Measurements from ENCODE around the gene ASGR1. TPM values are rescaled to one million over a fixed set of nuclear protein-coding genes. Genes with fewer than 3 reads are reported as not detected.
"Not testable (repeated sequence)": the region's sequence is repeated elsewhere in the genome, so short reads cannot be mapped to it uniquely, and the experiment has no call there.

The ASGR1 gene
- total RNA-seq, 1 experiment from 2014 or later = 1.3 TPM

GRCh38 chr17:7127501-7127900 lies 51.7 kb downstream of the ASGR1 start:
- H3K9me3 ChIP-seq (ENCODE audit: control insufficient read depth, insufficient read depth, low read depth, low read length); DNase-seq (ENCODE audit: low read depth, low spot score); H3K36me3 ChIP-seq (ENCODE audit: control insufficient read depth, insufficient read depth, low read length); BruUV-seq (replicated peaks); CTCF ChIA-PET; H3K4me3 ChIP-seq (ENCODE audit: low read depth in 2 of 2, low read length in 2 of 2); POLR2A ChIA-PET; ATAC-seq; in situ Hi-C loops (cut with HindIII; ENCODE audit: low pct_unique_long_range_greater_than_20kb, low sequenced_read_pairs); H3K27me3 ChIP-seq (ENCODE audit: control insufficient read depth, insufficient read depth, low read length); intact Hi-C loops (cut with micrococcal nuclease; ENCODE audit: unreplicated experiment); H3K27ac ChIP-seq (ENCODE audit: low read length); H3K4me1 ChIP-seq (ENCODE audit: control insufficient read depth, insufficient read depth, low read length): not testable (repeated sequence)

- intact Hi-C loops (cut with micrococcal nuclease; ENCODE audit: unreplicated experiment); H3K27me3 ChIP-seq (ENCODE audit: control insufficient read depth, insufficient read depth, low read length); in situ Hi-C loops (cut with HindIII; ENCODE audit: low pct_unique_long_range_greater_than_20kb, low sequenced_read_pairs): not testable (repeated sequence)
These were observed 52.8 kb downstream of the ASGR1 start for GRCh38 chr17:7126386-7126785.

GRCh38 chr17:7124923-7125322 lies 54.2 kb downstream of the ASGR1 start:
- intact Hi-C loops (cut with micrococcal nuclease; ENCODE audit: unreplicated experiment) = no loop called here
- DNase-seq (ENCODE audit: low read depth, low spot score) (no peak), ATAC-seq (no peak)
- ChIA-PET CTCF (no interaction called here), POLR2A (no interaction called here)
- BruUV-seq (replicated peaks) = no TSS peak
- in situ Hi-C loops (cut with HindIII; ENCODE audit: low pct_unique_long_range_greater_than_20kb, low sequenced_read_pairs) = no loop called here
- H3K9me3 ChIP-seq (ENCODE audit: control insufficient read depth, insufficient read depth, low read depth, low read length) = no peaks in the 10 kb centered on the region
- no peaks in the 10 kb centered on the region for H3K36me3 ChIP-seq (ENCODE audit: control insufficient read depth, insufficient read depth, low read length)
- H3K4me3 ChIP-seq (ENCODE audit: low read depth in 2 of 2, low read length in 2 of 2) = no peak overlapping the region
- no peaks in the 10 kb centered on the region for H3K27me3 ChIP-seq (ENCODE audit: control insufficient read depth, insufficient read depth, low read length)
- TF ChIP-seq REST (IDR thresholded peaks at IDR 0.05; ENCODE audit: insufficient read depth in 1 of 2, low read depth in 2 of 2, low read length in 1 of 2) (no peak), TCF7L2 (IDR thresholded peaks at IDR 0.05; ENCODE audit: low read depth, low read length) (no peak), SIN3A (IDR thresholded peaks at IDR 0.05; ENCODE audit: borderline replicate concordance, insufficient read depth, low read depth, low read length) (no peak), CTCF (IDR thresholded peaks at IDR 0.05) (no peak), POLR2AphosphoS5 (IDR thresholded peaks at IDR 0.05; ENCODE audit: low read depth, low read length) (no peak)
- no peaks in the 10 kb centered on the region for H3K4me1 ChIP-seq (ENCODE audit: control insufficient read depth, insufficient read depth, low read length)
- H3K27ac ChIP-seq (ENCODE audit: low read length) = no peak overlapping the region

More at GRCh38 chr17:7126386-7126785, 52.8 kb downstream of the ASGR1 start:
- H3K4me3 ChIP-seq (ENCODE audit: low read depth in 2 of 2, low read length in 2 of 2); ATAC-seq; POLR2A ChIA-PET; H3K27ac ChIP-seq (ENCODE audit: low read length); BruUV-seq (replicated peaks); H3K9me3 ChIP-seq (ENCODE audit: control insufficient read depth, insufficient read depth, low read depth, low read length); H3K36me3 ChIP-seq (ENCODE audit: control insufficient read depth, insufficient read depth, low read length); CTCF ChIA-PET; H3K4me1 ChIP-seq (ENCODE audit: control insufficient read depth, insufficient read depth, low read length); DNase-seq (ENCODE audit: low read depth, low spot score): not testable (repeated sequence)
